Endothelial cell of hepatic sinusoid (primary cell): ENCODE data around the gene FAM200C.
"Not testable (repeated sequence)": the region's sequence is repeated elsewhere in the genome, so short reads cannot be mapped to it uniquely, and the experiment has no call there.

Source experiments
- in situ Hi-C: cut with HindIII; loops from 2 replicates; pipeline ENCODE4 v1.10.0; 2017; ENCODE audit warnings: low sequenced_read_pairs

The FAM200C gene

GRCh38 chr5:160399402-160400353, at the start of gene FAM200C:
Gene FAM200C, minus strand, starts transcription at chr5:160400054. Its CDS starts 4,564 bp downstream, at chr5:160395490.
- in situ Hi-C loops = no loop called here

- in situ Hi-C loops = no loop called here
Observed at GRCh38 chr5:160449458-160449857, 49.6 kb upstream of the FAM200C start.

- in situ Hi-C loops = no loop called here
Observed at GRCh38 chr5:160448886-160449285, 49.0 kb upstream of the FAM200C start.

- in situ Hi-C loops = no loop called here
Observed at GRCh38 chr5:160445751-160446150, 45.9 kb upstream of the FAM200C start.

GRCh38 chr5:160445132-160445531, 45.3 kb upstream of the FAM200C start:
- in situ Hi-C loops = no loop called here

- in situ Hi-C loops = no loop called here
Observed at GRCh38 chr5:160444407-160444806, 44.6 kb upstream of the FAM200C start.

- in situ Hi-C loops = no loop called here
Observed at GRCh38 chr5:160442824-160443431, 43.1 kb upstream of the FAM200C start.

GRCh38 chr5:160441311-160441781, 41.5 kb upstream of the FAM200C start:
- in situ Hi-C loops = no loop called here

- in situ Hi-C loops = no loop called here
Observed at GRCh38 chr5:160439205-160439600, 39.3 kb upstream of the FAM200C start.

GRCh38 chr5:160438316-160439204, 38.7 kb upstream of the FAM200C start:
- in situ Hi-C loops = no loop called here

GRCh38 chr5:160437271-160437670, 37.4 kb upstream of the FAM200C start:
- in situ Hi-C loops = no loop called here

- in situ Hi-C loops = not testable (repeated sequence)
Observed at GRCh38 chr5:160436661-160437060, 36.8 kb upstream of the FAM200C start.

- in situ Hi-C loops = no loop called here
Observed at GRCh38 chr5:160436017-160436416, 36.2 kb upstream of the FAM200C start.

GRCh38 chr5:160435532-160435931, 35.7 kb upstream of the FAM200C start:
- in situ Hi-C loops = no loop called here

GRCh38 chr5:160434022-160434531, 34.2 kb upstream of the FAM200C start:
- in situ Hi-C loops = loop anchor here (5.0 kb wide), 2 partner anchors 43 to 73 kb away; no protein-coding TSS in a partner anchor

- in situ Hi-C loops = loop anchor here (5.0 kb wide), 2 partner anchors 45 to 75 kb away; no protein-coding TSS in a partner anchor
Observed at GRCh38 chr5:160432787-160433186, 32.9 kb upstream of the FAM200C start.

- in situ Hi-C loops = loop anchor here (5.0 kb wide), 2 partner anchors 45 to 75 kb away; no protein-coding TSS in a partner anchor
Observed at GRCh38 chr5:160432196-160432595, 32.3 kb upstream of the FAM200C start.

- in situ Hi-C loops = no loop called here
Observed at GRCh38 chr5:160427607-160428006, 27.8 kb upstream of the FAM200C start.

- in situ Hi-C loops = no loop called here
Observed at GRCh38 chr5:160423099-160423498, 23.2 kb upstream of the FAM200C start.

GRCh38 chr5:160421625-160422258, 21.9 kb upstream of the FAM200C start, which contains the start of gene PTTG1:
Gene PTTG1, plus strand, starts transcription at chr5:160421855. Its CDS starts 458 bp downstream, at chr5:160422313.
- in situ Hi-C loops = no loop called here
